NCI-H524 (cell line): Measurements from ENCODE around the gene GFRA1.
"Not testable (repeated sequence)": the region's sequence is repeated elsewhere in the genome, so short reads cannot be mapped to it uniquely, and the experiment has no call there.

ENCODE experiments used
- DNase-seq, 2 experiments: peaks; one replicate each; lab custom pipeline; 2025; lab: John Stamatoyannopoulos, UW

Gene GFRA1

GRCh38 chr10:116063107-116063506, 209.9 kb downstream of the GFRA1 start:
- no peak for DNase-seq

- DNase-seq, result no peak
Measured at GRCh38 chr10:116060864-116061263, 212.1 kb downstream of the GFRA1 start.

GRCh38 chr10:116059320-116059719, 213.7 kb downstream of the GFRA1 start:
- no peak for DNase-seq

- no peak for DNase-seq
Measured at GRCh38 chr10:116056445-116057293, 216.3 kb downstream of the GFRA1 start.

- no peak for DNase-seq
Measured at GRCh38 chr10:116055917-116056252, 217.1 kb downstream of the GFRA1 start.

- DNase-seq, result peak; percentile 53 to 75
Measured at GRCh38 chr10:116055252-116055916, 217.6 kb downstream of the GFRA1 start.

- DNase-seq, result peak in 1 of 2 experiments; percentile 57
Measured at GRCh38 chr10:116053910-116054309, 219.1 kb downstream of the GFRA1 start.

GRCh38 chr10:116053009-116053730, 219.8 kb downstream of the GFRA1 start:
- peak in 1 of 2 experiments; percentile 31 for DNase-seq

GRCh38 chr10:116052522-116052921, 220.5 kb downstream of the GFRA1 start:
- not testable (repeated sequence) for DNase-seq

GRCh38 chr10:116049974-116050304, 223.1 kb downstream of the GFRA1 start:
- DNase-seq, result no peak

GRCh38 chr10:116049158-116049973, 223.6 kb downstream of the GFRA1 start:
- no peak for DNase-seq

GRCh38 chr10:116045366-116046356, 227.3 kb downstream of the GFRA1 start:
- DNase-seq, result peak; percentile 18 to 43

GRCh38 chr10:116044801-116045248, 228.2 kb downstream of the GFRA1 start:
- DNase-seq, result no peak

- DNase-seq, result no peak
Measured at GRCh38 chr10:116043861-116044260, 229.1 kb downstream of the GFRA1 start.

- no peak for DNase-seq
Measured at GRCh38 chr10:116043304-116043703, 229.7 kb downstream of the GFRA1 start.

GRCh38 chr10:116041948-116042347, 231.1 kb downstream of the GFRA1 start:
- DNase-seq, result no peak

GRCh38 chr10:116039612-116040011, 233.4 kb downstream of the GFRA1 start:
- DNase-seq, result no peak

GRCh38 chr10:116038259-116038658, 234.7 kb downstream of the GFRA1 start:
- DNase-seq, result no peak

- not testable (repeated sequence) for DNase-seq
Measured at GRCh38 chr10:116035406-116035805, 237.6 kb downstream of the GFRA1 start.

- DNase-seq, result no peak
Measured at GRCh38 chr10:116030576-116030975, 242.4 kb downstream of the GFRA1 start.

GRCh38 chr10:116029826-116030225, 243.2 kb downstream of the GFRA1 start:
- peak in 1 of 2 experiments; percentile 30 for DNase-seq
